ENCODE measurements around the gene PTPRG.

GRCh38 chr3:61780016-61780415 lies 218.6 kb downstream of the PTPRG start:
- no peak for TF ChIP-seq POLR2AphosphoS5 (IDR thresholded peaks at IDR 0.05; ENCODE audit: low read depth)
- TF ChIP-seq JUNB (IDR thresholded peaks at IDR 0.05; ENCODE audit: unreplicated experiment) = no peak
- TF ChIP-seq, protein P1, sequence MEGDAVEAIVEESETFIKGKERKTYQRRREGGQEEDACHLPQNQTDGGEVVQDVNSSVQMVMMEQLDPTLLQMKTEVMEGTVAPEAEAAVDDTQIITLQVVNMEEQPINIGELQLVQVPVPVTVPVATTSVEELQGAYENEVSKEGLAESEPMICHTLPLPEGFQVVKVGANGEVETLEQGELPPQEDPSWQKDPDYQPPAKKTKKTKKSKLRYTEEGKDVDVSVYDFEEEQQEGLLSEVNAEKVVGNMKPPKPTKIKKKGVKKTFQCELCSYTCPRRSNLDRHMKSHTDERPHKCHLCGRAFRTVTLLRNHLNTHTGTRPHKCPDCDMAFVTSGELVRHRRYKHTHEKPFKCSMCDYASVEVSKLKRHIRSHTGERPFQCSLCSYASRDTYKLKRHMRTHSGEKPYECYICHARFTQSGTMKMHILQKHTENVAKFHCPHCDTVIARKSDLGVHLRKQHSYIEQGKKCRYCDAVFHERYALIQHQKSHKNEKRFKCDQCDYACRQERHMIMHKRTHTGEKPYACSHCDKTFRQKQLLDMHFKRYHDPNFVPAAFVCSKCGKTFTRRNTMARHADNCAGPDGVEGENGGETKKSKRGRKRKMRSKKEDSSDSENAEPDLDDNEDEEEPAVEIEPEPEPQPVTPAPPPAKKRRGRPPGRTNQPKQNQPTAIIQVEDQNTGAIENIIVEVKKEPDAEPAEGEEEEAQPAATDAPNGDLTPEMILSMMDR (conservative IDR thresholded peaks at IDR 0.05; ENCODE audit: low read depth in 2 of 2) = no peak
- no peak for TF ChIP-seq EZH2 (IDR thresholded peaks at IDR 0.05; ENCODE audit: low read depth, unreplicated experiment)
- no peak for TF ChIP-seq REST (IDR thresholded peaks at IDR 0.05; ENCODE audit: unreplicated experiment)

Measured in GM23338 (cell line).